ENCODE measurements around the gene FEZ2.

Gene FEZ2

DNA sequence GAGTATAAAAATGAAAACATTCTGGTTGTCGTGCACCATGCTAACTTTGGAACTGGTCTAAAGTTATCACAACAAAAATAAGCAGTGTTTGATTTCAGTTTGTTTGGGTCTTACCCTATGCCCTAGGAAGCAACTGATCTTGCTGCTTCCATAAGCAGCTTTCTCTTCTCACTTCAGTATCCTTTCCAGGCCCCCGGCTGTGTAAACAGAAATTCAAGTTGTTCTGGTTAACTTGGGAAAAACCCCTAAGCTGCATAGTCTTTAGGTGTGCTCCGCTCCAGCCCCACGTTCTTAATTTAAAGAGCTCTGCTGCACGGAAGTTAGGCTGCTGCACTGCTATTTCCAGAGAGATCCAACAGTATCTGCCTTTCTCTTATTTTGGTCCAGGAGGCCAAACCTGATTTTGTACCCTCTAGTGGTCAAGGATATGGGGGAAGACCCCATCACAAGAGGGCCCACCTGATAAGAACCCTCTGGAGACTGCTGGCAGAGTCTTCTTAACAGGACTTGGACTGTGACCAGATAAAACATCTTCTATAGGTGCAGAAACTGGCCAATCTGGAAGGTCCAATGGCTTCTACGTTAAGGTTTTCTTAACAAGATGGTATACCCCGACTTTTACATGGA, 69.1 kb downstream of the FEZ2 start:
- no peak for DNase-seq

DNA sequence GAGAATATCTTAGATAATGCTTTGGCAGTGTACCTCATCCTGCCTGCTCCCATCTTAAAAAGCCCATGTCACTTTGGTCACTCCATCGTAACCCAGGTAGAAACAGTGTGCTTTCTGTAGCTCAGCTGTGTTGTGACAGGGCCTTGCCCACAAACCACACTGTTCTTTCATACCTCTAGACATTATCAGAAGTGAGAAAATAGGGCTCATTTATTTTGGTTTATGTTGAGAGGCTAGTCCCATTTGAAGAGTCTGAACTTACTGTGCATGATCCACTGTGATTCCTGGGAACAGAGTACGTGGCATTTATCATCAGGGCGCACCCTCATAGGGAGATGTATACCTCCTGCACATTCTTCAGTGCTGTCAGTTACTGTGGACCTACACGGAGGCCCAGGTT, 69.7 kb downstream of the FEZ2 start:
- DNase-seq, result no peak

- peak; percentile 40 for DNase-seq
Measured at GRCh38 chr2:36526226-36526625, 71.7 kb downstream of the FEZ2 start.

GRCh38 chr2:36525245-36525644, 72.7 kb downstream of the FEZ2 start:
- no peak for DNase-seq

DNA sequence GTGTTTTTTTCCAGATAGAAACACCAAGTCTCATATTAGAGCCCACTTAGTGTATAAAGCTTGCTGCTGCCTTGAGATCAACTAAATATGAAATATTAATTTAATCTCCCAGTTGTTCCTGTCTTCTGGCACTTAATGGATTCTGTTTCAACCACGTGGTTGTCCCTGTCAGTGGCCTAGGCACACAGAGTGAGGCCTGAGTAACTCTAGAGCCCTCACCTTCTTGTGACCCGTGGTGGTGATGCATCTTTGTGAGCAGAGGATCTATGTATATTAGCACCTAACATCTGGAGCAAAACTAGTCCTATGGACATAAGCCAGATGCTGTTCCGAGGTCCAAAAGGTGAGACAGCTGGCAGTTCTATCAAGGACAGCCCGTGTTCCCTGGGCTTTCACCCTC, 74.8 kb downstream of the FEZ2 start:
- no peak for DNase-seq

GRCh38 chr2:36520431-36520830, 77.5 kb downstream of the FEZ2 start:
- no peak for DNase-seq

GRCh38 chr2:36516136-36516870, 81.7 kb downstream of the FEZ2 start:
- DNase-seq, result peak; percentile 82

- DNase-seq, result no peak
Measured at GRCh38 chr2:36515538-36515937, 82.4 kb downstream of the FEZ2 start.

GRCh38 chr2:36513661-36514060, 84.3 kb downstream of the FEZ2 start:
- no peak for DNase-seq

- DNase-seq, result no peak
Measured at GRCh38 chr2:36512705-36513104, 85.3 kb downstream of the FEZ2 start.

DNA sequence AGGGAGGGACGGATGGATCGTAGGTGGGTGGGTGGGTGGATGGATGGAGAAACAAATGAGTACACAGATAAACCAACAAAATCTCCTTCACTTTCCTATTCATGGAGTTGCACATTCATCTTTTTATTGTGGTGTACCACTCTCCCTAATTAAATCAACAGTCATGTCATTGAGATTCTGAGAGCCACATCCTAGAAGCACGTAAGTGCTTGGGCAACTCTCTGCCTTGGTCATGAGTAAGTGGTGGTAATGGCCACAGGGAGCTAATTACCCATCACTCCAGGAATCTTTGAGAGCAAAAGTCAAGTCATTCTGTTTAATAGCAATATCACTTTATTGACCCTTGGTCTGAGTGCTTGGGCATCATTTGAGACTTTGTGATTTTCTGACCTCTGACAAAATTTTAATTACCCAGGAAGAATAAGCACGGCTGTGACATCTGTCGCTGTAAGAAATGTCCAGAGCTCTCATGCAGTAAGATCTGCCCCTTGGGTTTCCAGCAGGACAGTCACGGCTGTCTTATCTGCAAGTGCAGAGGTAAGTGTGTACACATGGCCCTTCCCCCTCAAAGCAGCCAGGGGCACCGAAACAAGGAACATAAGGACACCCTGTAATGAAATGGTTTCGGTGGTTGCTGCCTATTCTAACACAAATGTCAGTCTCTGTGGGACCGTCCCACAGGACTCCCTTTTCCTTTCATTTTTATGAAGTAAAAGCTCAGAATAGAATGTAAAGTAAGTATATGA, 85.9 kb downstream of the FEZ2 start:
- no peak for DNase-seq

DNA sequence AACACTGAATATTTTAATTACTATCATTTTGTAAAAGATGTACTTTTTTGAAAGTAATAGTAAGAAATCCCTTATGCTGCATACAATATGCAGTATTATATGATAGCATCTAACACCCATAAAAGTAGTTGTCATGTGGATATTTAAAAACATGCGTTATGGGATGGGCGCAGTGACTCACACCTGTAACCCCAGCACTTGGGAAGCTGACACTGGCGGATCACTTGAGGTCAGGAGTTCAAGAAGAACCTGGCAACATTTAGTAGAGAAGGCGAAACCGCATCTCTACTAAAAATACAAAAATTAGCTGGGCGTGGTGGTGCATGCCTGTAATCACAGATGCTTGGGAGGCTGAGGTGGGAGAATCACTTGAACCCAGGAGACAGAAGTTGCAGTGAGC, 88.9 kb downstream of the FEZ2 start:
- DNase-seq, result no peak

- DNase-seq, result peak; percentile 73
Measured at GRCh38 chr2:36507408-36507812, 90.6 kb downstream of the FEZ2 start.
